ENCODE measurements around the gene RNASE8. TPM values are rescaled to one million over a fixed set of nuclear protein-coding genes. Genes with fewer than 3 reads are reported as not detected.

The RNASE8 gene
- total RNA-seq, 1 donor from 2014 or later = not detected

GRCh38 chr14:21023174-21023573 lies 34.4 kb upstream of the RNASE8 start:
- H4K20me1 ChIP-seq (ENCODE audit: insufficient read depth, low read length) = no peaks in the 10 kb centered on the region
- peaks cover 23% of the 10 kb centered on the region for H3K27me3 ChIP-seq (ENCODE audit: insufficient read depth, low read length)
- no peaks in the 10 kb centered on the region for H3K79me2 ChIP-seq (ENCODE audit: insufficient read depth, low read length)
- Mint-ChIP-seq H3K4me3 (ENCODE audit: unreplicated experiment) (no peak overlapping the region), H3K9me3 (ENCODE audit: unreplicated experiment) (peaks cover 5% of the 10 kb centered on the region), H3K27ac (ENCODE audit: unreplicated experiment) (no peak overlapping the region), H3K27me3 (ENCODE audit: low read depth, unreplicated experiment) (peaks cover 31% of the 10 kb centered on the region), H3K4me1 (ENCODE audit: low read depth, unreplicated experiment) (peaks cover 18% of the 10 kb centered on the region), H3K36me3 (ENCODE audit: low read depth, unreplicated experiment) (peaks cover 6% of the 10 kb centered on the region)
- H2AFZ ChIP-seq (ENCODE audit: low read depth, low read length) = no peak overlapping the region
- H3K36me3 ChIP-seq (ENCODE audit: insufficient read depth, low read length) = no peaks in the 10 kb centered on the region
- no peaks in the 10 kb centered on the region for H3K9me3 ChIP-seq (ENCODE audit: insufficient read depth, low read depth, low read length)
- no peak for FAIRE-seq
- H3K9ac ChIP-seq (ENCODE audit: low read length) = no peak overlapping the region
- DNase-seq (ENCODE audit: low read depth) = no peak
- TF ChIP-seq CTCF (IDR thresholded peaks at IDR 0.05; ENCODE audit: insufficient read depth, low read depth, low read length) = no peak
- TF ChIP-seq EZH2 (IDR thresholded peaks at IDR 0.05; ENCODE audit: insufficient read depth, low read length) = no peak
- no peak overlapping the region for H3K4me2 ChIP-seq (ENCODE audit: low read length)
- peaks cover 7% of the 10 kb centered on the region for H3K4me1 ChIP-seq (ENCODE audit: insufficient read depth, low read length)
- no peak overlapping the region for H3K27ac ChIP-seq (ENCODE audit: low read depth, low read length)
- H3K4me3 ChIP-seq (ENCODE audit: insufficient read depth, low read depth, low read length) = no peak overlapping the region

GRCh38 chr14:21023817-21024584 lies 33.6 kb upstream of the RNASE8 start:
- Histone ChIP-seq H3K27me3 (ENCODE audit: insufficient read depth, low read length) (peaks cover 23% of the 10 kb centered on the region), H3K4me3 (ENCODE audit: insufficient read depth, low read depth, low read length) (peak overlapping the region; percentile 54), H3K36me3 (ENCODE audit: insufficient read depth, low read length) (no peaks in the 10 kb centered on the region), H4K20me1 (ENCODE audit: insufficient read depth, low read length) (no peaks in the 10 kb centered on the region), H2AFZ (ENCODE audit: low read depth, low read length) (peak overlapping the region; percentile 78), H3K27ac (ENCODE audit: low read depth, low read length) (no peak overlapping the region), H3K79me2 (ENCODE audit: insufficient read depth, low read length) (no peaks in the 10 kb centered on the region), H3K4me1 (ENCODE audit: insufficient read depth, low read length) (peaks cover 7% of the 10 kb centered on the region), H3K9me3 (ENCODE audit: insufficient read depth, low read depth, low read length) (no peaks in the 10 kb centered on the region), H3K9ac (ENCODE audit: low read length) (peak overlapping the region; percentile 33), H3K4me2 (ENCODE audit: low read length) (peak overlapping the region; percentile 81)
- Mint-ChIP-seq H3K27me3 (ENCODE audit: low read depth, unreplicated experiment) (peaks cover 31% of the 10 kb centered on the region), H3K4me1 (ENCODE audit: low read depth, unreplicated experiment) (peaks cover 18% of the 10 kb centered on the region), H3K27ac (ENCODE audit: unreplicated experiment) (no peak overlapping the region), H3K4me3 (ENCODE audit: unreplicated experiment) (peak overlapping the region; percentile 80), H3K9me3 (ENCODE audit: unreplicated experiment) (peaks cover 5% of the 10 kb centered on the region), H3K36me3 (ENCODE audit: low read depth, unreplicated experiment) (peaks cover 6% of the 10 kb centered on the region)
- TF ChIP-seq EZH2 (IDR thresholded peaks at IDR 0.05; ENCODE audit: insufficient read depth, low read length) (no peak), CTCF (IDR thresholded peaks at IDR 0.05; ENCODE audit: insufficient read depth, low read depth, low read length) (no peak)
- no peak for FAIRE-seq
- no peak for DNase-seq (ENCODE audit: low read depth)

All from astrocyte (in vitro differentiated cells and primary cell).